Adrenal gland (tissue), 5 donors: ENCODE results near the gene ARID5A.

Experiments used
- CTCF ChIP-seq, 6 experiments: fragments of 450-650 bp in 4 of 6; fragments of 200-600 bp in 2 of 6; sonication (generic) in 1 of 6; IDR thresholded peaks; 1 replicate in 5 of 6; 2 replicates in 1 of 6; pipeline versions ENCODE4 v1.5.1 to v1.8.0; 2016 to 2021; ENCODE audit warnings: antibody characterized with exemption in 6 of 6, mild to moderate bottlenecking in 2 of 6, moderate library complexity in 1 of 6
- POLR2A ChIP-seq, 2 donors: fragments of 450-650 bp; IDR thresholded peaks; one replicate each; pipeline ENCODE4 v1.6.1; 2017; ENCODE audit warnings: antibody characterized with exemption in 2 of 2, mild to moderate bottlenecking in 2 of 2, moderate library complexity in 1 of 2
- donor health status: DM: no; HTN: no; CAD: no.

GRCh38 chr2:96533292-96534073 is 3.1 kb upstream of the ARID5A start:
- TF ChIP-seq CTCF (IDR thresholded peaks at IDR 0.05) (no peak), POLR2A (IDR thresholded peaks at IDR 0.05) (no peak)
